HCT116 (cell line): ENCODE data around the gene NEK8. TPM values are rescaled to one million over a fixed set of nuclear protein-coding genes. Genes with fewer than 3 reads are reported as not detected.

Source experiments
- ATAC-seq: fragments of 200-7000 bp; cut with Tn5 transposase; 2 replicates; pipeline ENCODE4 v1.9.1; 2020; ENCODE audit warnings: mild to moderate bottlenecking, moderate library complexity
- BruUV-seq: library from RNA; stranded (reverse); fragments of 400-500 nt; replicated peaks from 2 replicates; lab custom pipeline; 2021; lab: Mats Ljungman, UMichigan
- CTCF ChIA-PET: fragments of 300-600 bp; sonication (Branson Sonifier 250); formaldehyde crosslinking; loops from one replicate; lab custom pipeline; 2021; ENCODE audit warnings: antibody characterized with exemption; lab: Charles Lee
- POLR2A ChIA-PET: fragments of 300-600, 350-600 bp; sonication (Branson Sonifier 250); formaldehyde crosslinking; loops from one replicate; lab custom pipeline; 2021; ENCODE audit warnings: antibody characterized with exemption; lab: Charles Lee
- RAD21 ChIA-PET, 2 experiments: fragments of 300-600 bp; sonication (Branson Sonifier 250); formaldehyde crosslinking; loops; one replicate each; lab custom pipeline; 2023; ENCODE audit warnings: low total read pairs in 2 of 2; ENCODE audit not compliant: uncharacterized antibody in 2 of 2, unreplicated experiment in 2 of 2, low non-redundant PET in 1 of 2; lab: Charles Lee
- DNase-seq: peaks from one replicate; pipeline ENCODE4 v3.0.0-alpha.2; 2010; ENCODE audit warnings: low read depth, low spot score
- H2AFZ ChIP-seq: fragments of 200-600 bp; shearing (Covaris generic), sonication (generic); 2 replicates; pipeline ENCODE4 v1.6.1; 2017; ENCODE audit warnings: low read depth, mixed run types, mixed read lengths, antibody characterized with exemption, low read length; ENCODE audit not compliant: poor library complexity, severe bottlenecking
- H3K27ac ChIP-seq: 2 replicates; pipeline ENCODE4 v1.5.1; 2012; ENCODE audit warnings: low read depth, low read length
- H3K27me3 ChIP-seq: fragments of 200-600 bp; sonication (generic); 2 replicates; pipeline ENCODE4 v1.6.1; 2016; ENCODE audit warnings: mixed run types, low read length, mixed read lengths; ENCODE audit not compliant: insufficient read depth
- H3K36me3 ChIP-seq, 2 experiments: fragments of 200-500 bp in 1 of 2; fragments of 200-600 bp in 1 of 2; sonication (Bioruptor generic) in 1 of 2; sonication (generic) in 1 of 2; 2 replicates each; pipeline versions ENCODE4 v1.5.1 to v1.6.1; 2014 to 2016; ENCODE audit warnings: low read length in 2 of 2, inconsistent platforms in 1 of 2, mixed read lengths in 1 of 2, mixed run types in 1 of 2; ENCODE audit not compliant: insufficient read depth in 2 of 2, control insufficient read depth in 1 of 2
- H3K4me1 ChIP-seq, 2 experiments: fragments of 200-600 bp in 1 of 2; sonication (generic) in 1 of 2; 2 replicates each; pipeline versions ENCODE4 v1.5.1 to v1.6.1; 2012 to 2017; ENCODE audit warnings: low read length in 2 of 2, inconsistent platforms in 1 of 2, mild to moderate bottlenecking in 1 of 2, mixed read lengths in 1 of 2, mixed run types in 1 of 2, moderate library complexity in 1 of 2; ENCODE audit not compliant: insufficient read depth in 2 of 2, control insufficient read depth in 1 of 2
- H3K4me2 ChIP-seq: fragments of 200-600 bp; sonication (generic); 2 replicates; pipeline ENCODE4 v1.6.1; 2017; ENCODE audit warnings: mixed run types, low read length, mixed read lengths
- H3K4me3 ChIP-seq, 2 experiments: fragments of 200-600 bp in 1 of 2; sonication (generic) in 1 of 2; replicated peaks in 1 of 2; 2 replicates each; pipeline ENCODE4 v1.5.1; 2011 to 2016; ENCODE audit warnings: low read length in 2 of 2, control low read depth in 1 of 2, low read depth in 1 of 2, mild to moderate bottlenecking in 1 of 2, mixed read lengths in 1 of 2, mixed run types in 1 of 2
- H3K79me2 ChIP-seq: fragments of 200-600 bp; sonication (generic); 2 replicates; pipeline ENCODE4 v1.6.1; 2017; ENCODE audit warnings: mild to moderate bottlenecking, mixed run types, low read length, moderate library complexity, mixed read lengths; ENCODE audit not compliant: insufficient read depth
- H3K9ac ChIP-seq: fragments of 200-600 bp; sonication (generic); 2 replicates; pipeline ENCODE4 v1.6.1; 2016; ENCODE audit warnings: low read length, mixed read lengths
- H3K9me2 ChIP-seq: fragments of 200-600 bp; sonication (generic), shearing (Covaris generic); 2 replicates; pipeline ENCODE4 v1.6.1; 2017; ENCODE audit warnings: mixed run types, mild to moderate bottlenecking, moderate library complexity; ENCODE audit not compliant: insufficient read depth
- H3K9me3 ChIP-seq, 2 experiments: fragments of 200-500 bp in 1 of 2; fragments of 200-600 bp in 1 of 2; sonication (Bioruptor generic) in 1 of 2; sonication (generic) in 1 of 2; 2 replicates each; pipeline ENCODE4 v1.6.1; 2014 to 2017; ENCODE audit warnings: low read length in 2 of 2, mixed read lengths in 2 of 2, inconsistent platforms in 1 of 2, low read depth in 1 of 2, mild to moderate bottlenecking in 1 of 2, mixed run types in 1 of 2, moderate library complexity in 1 of 2; ENCODE audit not compliant: control insufficient read depth in 1 of 2, insufficient read depth in 1 of 2
- H4K20me1 ChIP-seq: fragments of 200-600 bp; sonication (generic), shearing (Covaris generic); 2 replicates; pipeline ENCODE4 v1.6.1; 2017; ENCODE audit warnings: mixed run types, mild to moderate bottlenecking, moderate library complexity; ENCODE audit not compliant: insufficient read depth
- CEBPB ChIP-seq: IDR thresholded peaks from 2 replicates; pipeline ENCODE4 v1.6.1; 2012; ENCODE audit warnings: low read depth
- CTCF ChIP-seq, 3 experiments: fragments of 200-600 bp in 1 of 3; sonication (generic) in 1 of 3; IDR thresholded peaks in 2 of 3; conservative IDR thresholded peaks in 1 of 3; 2 replicates each; pipeline ENCODE4 v1.5.1; 2012 to 2017; ENCODE audit warnings: low read depth in 2 of 3, low read length in 2 of 3, antibody characterized with exemption in 1 of 3, borderline replicate concordance in 1 of 3, control low read depth in 1 of 3, mild to moderate bottlenecking in 1 of 3, mixed read lengths in 1 of 3, mixed run types in 1 of 3, moderate library complexity in 1 of 3; ENCODE audit not compliant: insufficient read depth in 1 of 3
- EZH2phosphoT487 ChIP-seq: fragments of 200-600 bp; IDR thresholded peaks from 2 replicates; pipeline ENCODE4 v1.6.1; 2018; ENCODE audit warnings: antibody characterized with exemption, borderline replicate concordance
- POLR2A ChIP-seq: IDR thresholded peaks from 2 replicates; pipeline ENCODE4 v1.7.0; 2011; ENCODE audit warnings: borderline replicate concordance; ENCODE audit not compliant: insufficient read depth, insufficient read length; ENCODE audit errors: extremely low read depth
- POLR2AphosphoS5 ChIP-seq: IDR thresholded peaks from 2 replicates; pipeline ENCODE4 v1.6.1; 2011; ENCODE audit warnings: mild to moderate bottlenecking, low read depth, low read length, moderate library complexity
- RAD21 ChIP-seq: IDR thresholded peaks from 2 replicates; pipeline ENCODE4 v1.6.1; 2012; ENCODE audit warnings: low read depth, mild to moderate bottlenecking
- REST ChIP-seq: IDR thresholded peaks from 2 replicates; pipeline ENCODE4 v1.6.1; 2012; ENCODE audit warnings: low read depth
- SIN3A ChIP-seq: IDR thresholded peaks from 2 replicates; pipeline ENCODE4 v1.6.1; 2012; ENCODE audit warnings: low read depth
- SP1 ChIP-seq: IDR thresholded peaks from 2 replicates; pipeline ENCODE4 v1.6.1; 2012; ENCODE audit warnings: low read depth
- TCF7L2 ChIP-seq: IDR thresholded peaks from 2 replicates; pipeline ENCODE4 v1.7.0; 2011; ENCODE audit warnings: borderline replicate concordance, inconsistent platforms; ENCODE audit not compliant: insufficient read depth, insufficient read length; ENCODE audit errors: extremely low read depth
- ZFX ChIP-seq: fragments of 450-650 bp; IDR thresholded peaks from 2 replicates; pipeline ENCODE4 v1.6.1; 2017
- intact Hi-C: fragments of 100-400 bp; cut with micrococcal nuclease; formaldehyde crosslinking; loops from 2 replicates; pipeline ENCODE4 v1.10.0; 2022
- total RNA-seq: library from RNA; stranded (reverse); gene quantifications from one replicate; pipeline ENCODE4 v1.2.1, GENCODE V29; 2021; ENCODE audit not compliant: unreplicated experiment
- TF ChIP-seq, protein P1 (sequence below): IDR thresholded peaks from 2 replicates; pipeline ENCODE4 v1.6.1; 2012
- TF ChIP-seq, protein P2 (sequence below): IDR thresholded peaks from 2 replicates; pipeline ENCODE4 v1.6.1; 2011; ENCODE audit warnings: mild to moderate bottlenecking, low read length, moderate library complexity; ENCODE audit not compliant: insufficient replicate concordance; ENCODE audit errors: extremely low read depth
- TF ChIP-seq, protein P3 (sequence below): IDR thresholded peaks from 2 replicates; pipeline ENCODE4 v1.6.1; 2012

Gene NEK8
- total RNA-seq, 1 experiment from 2014 or later = 7.0 TPM

DNA sequence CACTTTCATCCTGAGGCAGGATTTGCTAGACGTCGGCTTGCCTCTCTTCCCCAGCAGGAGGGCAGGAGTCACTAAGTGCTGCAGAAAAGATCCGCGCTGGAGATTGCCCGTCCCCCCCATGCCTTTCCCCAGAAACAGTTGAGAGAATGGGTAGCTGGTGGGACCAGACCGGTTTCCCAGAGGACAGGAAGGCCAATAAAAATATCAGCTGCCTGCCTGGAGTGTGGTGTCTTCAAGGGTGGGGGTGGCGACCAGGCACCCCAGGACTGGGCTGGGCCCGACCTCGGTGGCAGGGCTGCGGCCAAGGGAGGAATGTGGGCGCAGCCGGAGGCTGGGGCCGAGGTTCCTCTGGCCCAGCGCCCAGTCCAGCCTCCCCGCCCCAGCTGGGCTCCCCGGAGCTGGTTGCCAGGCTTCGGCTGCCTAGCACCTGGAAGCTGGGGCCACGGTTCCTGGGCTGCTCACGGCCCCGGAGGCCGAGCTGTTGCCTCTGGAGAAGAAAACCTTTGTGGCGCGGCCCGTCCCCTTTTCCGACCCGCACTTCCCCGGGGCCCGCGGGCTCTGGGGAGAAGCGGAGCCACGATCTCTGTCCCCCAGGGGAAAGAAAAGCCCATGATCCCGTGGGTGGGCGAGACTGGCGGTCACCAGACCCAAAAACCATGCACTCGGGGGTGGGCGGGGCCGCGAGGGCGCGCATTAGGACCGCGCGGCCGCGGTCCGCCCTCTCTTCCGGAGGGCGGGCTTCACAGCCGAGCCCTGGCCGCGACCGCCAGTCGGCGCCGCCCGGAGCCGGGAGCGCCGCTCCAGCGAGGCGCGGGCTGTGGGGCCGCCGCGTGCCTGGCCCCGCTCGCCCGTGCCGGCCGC, 14.9 kb downstream of the NEK8 start, which contains the start of gene TRAF4:
Gene TRAF4 (plus strand): TSS at position 769 of the 861 bp plus-strand sequence. CDS start 102 bp downstream, outside the sequence.
- Histone ChIP-seq H3K4me3 (peak within 1 kb of the TSS; percentile 97 to 100), H2AFZ (no peak within 1 kb of the TSS), H3K27ac (peak within 1 kb of the TSS; percentile 98), H3K4me1 (peaks cover 34 to 50% of the 10 kb centered on the region in 2 experiments), H3K79me2 (peaks cover 43% of the 10 kb centered on the region)
- intact Hi-C loops = loop anchor here (1.0 kb wide), 1 partner anchor 16 kb away; no protein-coding TSS in a partner anchor
- DNase-seq = peak; percentile 79
- TF ChIP-seq POLR2A (peak; percentile 97), SIN3A (0 out of 2 replicates have a peak, but pooled peaks have one; percentile 63), CTCF (IDR thresholded peaks at IDR 0.05 in 2 of 3, conservative IDR thresholded peaks at IDR 0.05 in 1 of 3; ENCODE audit: borderline replicate concordance in 1 of 3, insufficient read depth in 1 of 3, low read depth in 2 of 3, low read length in 2 of 3) (0 out of 6 replicates have a peak, but pooled peaks of 1 of the 3 experiments have one; percentile 1), ZFX (no peak), SP1 (peak; percentile 56), CEBPB (no peak), REST (no peak), RAD21 (no peak), TCF7L2 (peak; percentile 85), POLR2AphosphoS5 (peak; percentile 93), EZH2phosphoT487 (no peak)
- TF ChIP-seq, protein P1, sequence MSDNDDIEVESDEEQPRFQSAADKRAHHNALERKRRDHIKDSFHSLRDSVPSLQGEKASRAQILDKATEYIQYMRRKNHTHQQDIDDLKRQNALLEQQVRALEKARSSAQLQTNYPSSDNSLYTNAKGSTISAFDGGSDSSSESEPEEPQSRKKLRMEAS = peak; percentile 36
- TF ChIP-seq, protein P2, sequence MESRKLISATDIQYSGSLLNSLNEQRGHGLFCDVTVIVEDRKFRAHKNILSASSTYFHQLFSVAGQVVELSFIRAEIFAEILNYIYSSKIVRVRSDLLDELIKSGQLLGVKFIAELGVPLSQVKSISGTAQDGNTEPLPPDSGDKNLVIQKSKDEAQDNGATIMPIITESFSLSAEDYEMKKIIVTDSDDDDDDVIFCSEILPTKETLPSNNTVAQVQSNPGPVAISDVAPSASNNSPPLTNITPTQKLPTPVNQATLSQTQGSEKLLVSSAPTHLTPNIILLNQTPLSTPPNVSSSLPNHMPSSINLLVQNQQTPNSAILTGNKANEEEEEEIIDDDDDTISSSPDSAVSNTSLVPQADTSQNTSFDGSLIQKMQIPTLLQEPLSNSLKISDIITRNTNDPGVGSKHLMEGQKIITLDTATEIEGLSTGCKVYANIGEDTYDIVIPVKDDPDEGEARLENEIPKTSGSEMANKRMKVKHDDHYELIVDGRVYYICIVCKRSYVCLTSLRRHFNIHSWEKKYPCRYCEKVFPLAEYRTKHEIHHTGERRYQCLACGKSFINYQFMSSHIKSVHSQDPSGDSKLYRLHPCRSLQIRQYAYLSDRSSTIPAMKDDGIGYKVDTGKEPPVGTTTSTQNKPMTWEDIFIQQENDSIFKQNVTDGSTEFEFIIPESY = peak; percentile 75
- TF ChIP-seq, protein P3, sequence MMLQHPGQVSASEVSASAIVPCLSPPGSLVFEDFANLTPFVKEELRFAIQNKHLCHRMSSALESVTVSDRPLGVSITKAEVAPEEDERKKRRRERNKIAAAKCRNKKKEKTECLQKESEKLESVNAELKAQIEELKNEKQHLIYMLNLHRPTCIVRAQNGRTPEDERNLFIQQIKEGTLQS = no peak
- TF ChIP-seq, all 23 proteins: peak for 8
- ChIA-PET POLR2A (interaction anchor here (0.7 to 11.6 kb wide), 6 partner anchors 8 to 208 kb away, joined by 4 to 149 read pairs (median 6); partner anchors contain the start of genes NEK8, PHF12, RPL23A and TLCD1), RAD21 (interaction anchor here (0.9 to 1.5 kb wide), 3 partner anchors 15 to 16 kb away, joined by 3 to 19 read pairs (median 3); partner anchors contain the start of genes NEK8 (in 1 of the 2) and TLCD1 (in 1 of the 2)), CTCF (interaction anchor here (1.2 to 13.6 kb wide), 2 partner anchors 16 to 20 kb away, joined by 3 to 207 read pairs; partner anchors contain the start of genes NEK8 and TLCD1)
- no peaks in the 10 kb centered on the region for H3K9me3 ChIP-seq
- H3K36me3 ChIP-seq = peaks cover 13 to 30% of the 10 kb centered on the region in 2 experiments
- peak; percentile 75 for ATAC-seq
- H3K9me2 ChIP-seq = no peaks in the 10 kb centered on the region
- H4K20me1 ChIP-seq = peaks cover 15% of the 10 kb centered on the region; the same call in 1 of the 2 replicates
- H3K27me3 ChIP-seq = no peaks in the 10 kb centered on the region
- H3K4me2 ChIP-seq = peak within 1 kb of the TSS; percentile 99
- no TSS peak for BruUV-seq
- H3K9ac ChIP-seq = peak within 1 kb of the TSS; percentile 100
